ENCODE measurements around the gene B4GALNT1. TPM values are rescaled to one million over a fixed set of nuclear protein-coding genes. Genes with fewer than 3 reads are reported as not detected.
A peak's percentile ranks its signal among the peaks of the same experiment; 100 is the strongest.

Gene B4GALNT1
- total RNA-seq, 1 donor from 2014 or later = 0.78 TPM

DNA sequence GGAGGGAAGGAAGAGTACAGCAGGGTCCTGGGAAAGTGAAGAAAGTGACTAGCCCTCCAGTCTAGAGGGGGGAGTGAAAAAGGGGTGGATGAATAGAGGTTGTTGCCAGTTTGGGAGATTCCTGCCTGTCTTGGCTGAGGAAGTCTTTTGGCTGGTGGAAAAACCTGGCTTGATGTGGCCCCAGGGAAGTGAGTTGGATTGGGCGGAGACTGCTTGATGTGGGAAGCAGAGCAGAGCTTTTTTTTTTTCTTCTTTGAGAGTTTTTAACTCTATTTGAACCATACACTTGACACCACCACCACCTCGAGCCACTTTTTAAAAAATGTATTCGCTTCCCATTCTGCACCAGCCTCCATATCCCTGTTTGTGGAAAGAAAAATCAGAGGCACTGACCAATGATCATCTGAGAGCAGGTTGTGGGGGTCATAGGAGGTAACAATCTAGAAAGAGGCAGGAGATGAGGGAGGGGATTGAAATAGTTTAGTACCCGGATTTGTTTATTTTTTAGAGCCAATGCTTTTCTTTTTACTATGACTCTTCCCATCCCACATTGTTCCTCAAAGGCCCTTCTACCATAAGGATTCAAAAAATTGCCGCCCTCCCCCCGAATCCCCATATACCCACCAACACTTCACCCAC, 29.1 kb downstream of the B4GALNT1 start:
- Mint-ChIP-seq H3K4me1 (peaks cover 21% of the 10 kb centered on the region), H3K36me3 (peaks cover 40% of the 10 kb centered on the region), H3K4me3 (peak overlapping the region; percentile 85), H3K27me3 (ENCODE audit: low read depth) (no peaks in the 10 kb centered on the region), H3K27ac (peak overlapping the region; percentile 90), H3K9me3 (no peaks in the 10 kb centered on the region)
- TF ChIP-seq, protein P1, sequence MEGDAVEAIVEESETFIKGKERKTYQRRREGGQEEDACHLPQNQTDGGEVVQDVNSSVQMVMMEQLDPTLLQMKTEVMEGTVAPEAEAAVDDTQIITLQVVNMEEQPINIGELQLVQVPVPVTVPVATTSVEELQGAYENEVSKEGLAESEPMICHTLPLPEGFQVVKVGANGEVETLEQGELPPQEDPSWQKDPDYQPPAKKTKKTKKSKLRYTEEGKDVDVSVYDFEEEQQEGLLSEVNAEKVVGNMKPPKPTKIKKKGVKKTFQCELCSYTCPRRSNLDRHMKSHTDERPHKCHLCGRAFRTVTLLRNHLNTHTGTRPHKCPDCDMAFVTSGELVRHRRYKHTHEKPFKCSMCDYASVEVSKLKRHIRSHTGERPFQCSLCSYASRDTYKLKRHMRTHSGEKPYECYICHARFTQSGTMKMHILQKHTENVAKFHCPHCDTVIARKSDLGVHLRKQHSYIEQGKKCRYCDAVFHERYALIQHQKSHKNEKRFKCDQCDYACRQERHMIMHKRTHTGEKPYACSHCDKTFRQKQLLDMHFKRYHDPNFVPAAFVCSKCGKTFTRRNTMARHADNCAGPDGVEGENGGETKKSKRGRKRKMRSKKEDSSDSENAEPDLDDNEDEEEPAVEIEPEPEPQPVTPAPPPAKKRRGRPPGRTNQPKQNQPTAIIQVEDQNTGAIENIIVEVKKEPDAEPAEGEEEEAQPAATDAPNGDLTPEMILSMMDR (IDR thresholded peaks at IDR 0.05; ENCODE audit: unreplicated experiment) = no peak
- no peak for DNase-seq (ENCODE audit: low spot score in 2 of 2, unreplicated experiment in 2 of 2)

DNA sequence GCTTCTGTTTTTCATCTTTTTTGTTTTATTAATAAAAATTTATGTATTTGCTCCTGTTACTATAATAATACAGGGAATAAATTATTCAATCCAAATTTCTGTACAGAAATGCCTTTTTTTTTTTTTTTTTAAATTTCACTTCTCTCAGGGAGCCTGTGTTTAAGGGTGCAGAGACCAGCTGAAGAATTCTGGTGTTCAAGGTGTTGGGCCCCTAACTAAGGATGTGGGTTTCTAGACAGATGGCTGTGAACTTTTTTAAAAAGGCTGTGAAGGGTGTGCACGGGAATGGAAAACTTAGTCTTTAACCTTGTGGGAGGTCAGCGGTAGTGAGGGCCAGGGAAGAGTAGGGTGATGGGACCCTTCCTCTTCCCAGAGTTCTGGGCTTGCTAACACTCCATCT, 29.7 kb downstream of the B4GALNT1 start:
- TF ChIP-seq, protein P1 (IDR thresholded peaks at IDR 0.05; ENCODE audit: unreplicated experiment) = no peak
- H3K4me3 Mint-ChIP-seq = peak overlapping the region; percentile 85
- peaks cover 21% of the 10 kb centered on the region for H3K4me1 Mint-ChIP-seq
- H3K27me3 Mint-ChIP-seq (ENCODE audit: low read depth) = no peaks in the 10 kb centered on the region
- DNase-seq (ENCODE audit: low spot score in 2 of 2, unreplicated experiment in 2 of 2) = no peak
- peak overlapping the region; percentile 90 for H3K27ac Mint-ChIP-seq
- peaks cover 39% of the 10 kb centered on the region for H3K36me3 Mint-ChIP-seq
- H3K9me3 Mint-ChIP-seq = no peaks in the 10 kb centered on the region

DNA sequence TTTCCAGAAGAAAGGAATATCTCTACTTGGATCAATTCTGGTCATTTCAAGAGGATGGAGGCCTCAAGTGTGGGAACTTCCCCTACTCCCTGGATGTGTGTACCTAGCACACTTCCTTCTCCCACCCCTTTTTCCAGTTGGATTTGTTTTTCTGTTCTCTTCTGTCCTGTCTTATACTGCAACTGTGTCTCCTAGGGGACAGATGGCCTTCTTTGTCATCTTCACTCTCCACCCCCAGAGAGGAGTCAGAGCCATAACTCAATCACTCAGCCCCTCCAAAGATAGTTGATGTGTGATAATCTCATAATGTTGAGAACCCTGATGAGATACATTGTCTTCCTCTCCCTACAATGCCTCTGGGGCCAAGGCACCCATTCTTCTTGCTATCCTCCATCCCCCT, 30.5 kb downstream of the B4GALNT1 start:
- no peak for DNase-seq (ENCODE audit: low spot score in 2 of 2, unreplicated experiment in 2 of 2)
- H3K27me3 Mint-ChIP-seq (ENCODE audit: low read depth) = no peaks in the 10 kb centered on the region
- no peaks in the 10 kb centered on the region for H3K9me3 Mint-ChIP-seq
- H3K27ac Mint-ChIP-seq = no peak overlapping the region
- H3K36me3 Mint-ChIP-seq = peaks cover 39% of the 10 kb centered on the region
- no peak overlapping the region for H3K4me3 Mint-ChIP-seq
- H3K4me1 Mint-ChIP-seq = peaks cover 21% of the 10 kb centered on the region
- TF ChIP-seq, protein P1 (IDR thresholded peaks at IDR 0.05; ENCODE audit: unreplicated experiment) = no peak

DNA sequence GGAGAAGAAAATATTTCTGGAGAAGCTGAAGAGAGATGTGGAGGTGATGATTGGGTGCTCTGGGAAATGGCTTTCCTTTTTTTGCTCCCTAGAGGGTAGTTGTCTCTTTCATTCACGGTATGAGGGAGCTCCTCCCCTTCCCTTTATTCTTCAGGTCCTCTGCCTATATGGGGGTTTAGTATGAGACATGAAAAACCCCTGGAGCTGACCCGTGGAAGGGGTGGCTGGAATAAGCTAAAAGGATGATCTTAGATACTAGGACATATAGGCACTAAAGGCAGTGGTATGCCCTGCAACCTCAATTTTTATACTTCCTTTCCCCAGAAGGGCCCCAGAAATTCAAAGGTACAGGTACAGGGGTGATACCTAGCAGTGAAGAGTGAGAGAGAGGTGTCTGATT, 32.6 kb downstream of the B4GALNT1 start:
- Mint-ChIP-seq H3K27me3 (ENCODE audit: low read depth) (no peaks in the 10 kb centered on the region), H3K36me3 (peaks cover 36% of the 10 kb centered on the region), H3K9me3 (no peaks in the 10 kb centered on the region), H3K4me3 (no peak overlapping the region), H3K4me1 (peaks cover 13% of the 10 kb centered on the region), H3K27ac (no peak overlapping the region)
- TF ChIP-seq, protein P1 (IDR thresholded peaks at IDR 0.05; ENCODE audit: unreplicated experiment) = no peak
- no peak for DNase-seq (ENCODE audit: low spot score in 2 of 2, unreplicated experiment in 2 of 2)

DNA sequence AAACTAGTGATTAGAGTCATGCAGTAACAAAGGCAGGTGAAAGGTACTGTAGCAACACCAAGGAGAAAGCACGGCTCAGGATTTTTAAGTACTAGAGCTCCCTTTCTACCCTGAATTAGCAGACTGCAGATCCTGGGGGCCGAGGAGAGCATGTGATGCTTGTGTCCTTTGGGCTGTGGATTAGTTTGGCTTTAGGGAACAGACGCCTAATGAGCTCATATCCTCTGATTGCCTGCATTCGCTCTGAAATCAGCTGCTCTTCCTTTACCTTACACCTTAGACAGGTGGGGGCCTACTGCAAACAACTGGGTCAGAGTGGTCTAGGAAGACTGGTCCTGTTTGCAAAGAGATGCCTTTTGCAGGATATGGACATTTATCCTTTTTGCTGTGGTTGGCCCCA, 39.8 kb downstream of the B4GALNT1 start:
- Mint-ChIP-seq H3K4me3 (no peak overlapping the region), H3K27ac (no peak overlapping the region), H3K9me3 (no peaks in the 10 kb centered on the region), H3K4me1 (peaks cover 16% of the 10 kb centered on the region), H3K27me3 (ENCODE audit: low read depth) (peaks cover 3% of the 10 kb centered on the region), H3K36me3 (peaks cover 10% of the 10 kb centered on the region)
- TF ChIP-seq, protein P1 (IDR thresholded peaks at IDR 0.05; ENCODE audit: unreplicated experiment) = no peak
- no peak for DNase-seq (ENCODE audit: low spot score in 2 of 2, unreplicated experiment in 2 of 2)

Data from mesothelial cell of epicardium (in vitro differentiated cells).